Stimulated activated naive CD8-positive, alpha-beta T cell treated with anti-CD3 and anti-CD28 coated beads, Interleukin-15, Interleukin-2, amounts not matched to agents 100 ng/mL and 50 ng/mL, for 24 hours (primary cell): ENCODE results near the gene MICB.
"Not testable (repeated sequence)": the region's sequence is repeated elsewhere in the genome, so short reads cannot be mapped to it uniquely, and the experiment has no call there.

ENCODE experiments used
- H3K27ac Mint-ChIP-seq: one replicate; pipeline ENCODE4 v1.8.0; 2021; ENCODE audit warnings: mild to moderate bottlenecking, mixed read lengths
- H3K27me3 Mint-ChIP-seq: one replicate; pipeline ENCODE4 v1.8.0; 2021; ENCODE audit warnings: mixed read lengths
- H3K36me3 Mint-ChIP-seq: one replicate; pipeline ENCODE4 v1.8.0; 2021; ENCODE audit warnings: low read depth, mixed read lengths
- H3K4me1 Mint-ChIP-seq: one replicate; pipeline ENCODE4 v1.8.0; 2021; ENCODE audit warnings: low read depth, mixed read lengths
- H3K4me3 Mint-ChIP-seq: one replicate; pipeline ENCODE4 v1.8.0; 2021; ENCODE audit warnings: mild to moderate bottlenecking, mixed read lengths
- H3K9me3 Mint-ChIP-seq: one replicate; pipeline ENCODE4 v1.8.0; 2021; ENCODE audit warnings: mixed read lengths

Gene MICB

GRCh38 chr6:31497531-31498476 lies at the start of gene MICB:
Gene MICB (plus strand): TSS chr6:31498145. CDS start chr6:31498194, 49 bp downstream.
- Mint-ChIP-seq H3K27me3 (no peaks in the 10 kb centered on the region), H3K4me1 (peaks cover 62% of the 10 kb centered on the region), H3K36me3 (no peaks in the 10 kb centered on the region), H3K4me3 (peak within 1 kb of the TSS; percentile 89), H3K9me3 (no peaks in the 10 kb centered on the region), H3K27ac (peak within 1 kb of the TSS; percentile 83)

- H3K27me3 Mint-ChIP-seq, result peaks cover 14% of the 10 kb centered on the region
- no peaks in the 10 kb centered on the region for H3K4me1 Mint-ChIP-seq
- peaks cover 16% of the 10 kb centered on the region for H3K9me3 Mint-ChIP-seq
- peaks cover 4% of the 10 kb centered on the region for H3K36me3 Mint-ChIP-seq
- no peak overlapping the region for H3K4me3 Mint-ChIP-seq
- no peak overlapping the region for H3K27ac Mint-ChIP-seq
These were observed 47.2 kb upstream of the MICB start for GRCh38 chr6:31450751-31451150.

GRCh38 chr6:31452859-31453258 lies 45.1 kb upstream of the MICB start:
- no peak overlapping the region for H3K4me3 Mint-ChIP-seq
- no peaks in the 10 kb centered on the region for H3K4me1 Mint-ChIP-seq
- peaks cover 16% of the 10 kb centered on the region for H3K9me3 Mint-ChIP-seq
- no peak overlapping the region for H3K27ac Mint-ChIP-seq
- peaks cover 14% of the 10 kb centered on the region for H3K27me3 Mint-ChIP-seq
- H3K36me3 Mint-ChIP-seq, result peaks cover 4% of the 10 kb centered on the region

- Mint-ChIP-seq H3K27me3 (peaks cover 14% of the 10 kb centered on the region), H3K9me3 (peaks cover 16% of the 10 kb centered on the region), H3K4me3 (no peak overlapping the region), H3K36me3 (peaks cover 4% of the 10 kb centered on the region), H3K27ac (no peak overlapping the region), H3K4me1 (no peaks in the 10 kb centered on the region)
These were observed 44.7 kb upstream of the MICB start for GRCh38 chr6:31453259-31453658.

- H3K27ac Mint-ChIP-seq, H3K9me3 Mint-ChIP-seq, H3K27me3 Mint-ChIP-seq, H3K4me3 Mint-ChIP-seq: not testable (repeated sequence)
- peaks cover 19% of the 10 kb centered on the region for H3K36me3 Mint-ChIP-seq
- H3K4me1 Mint-ChIP-seq, result peaks cover 25% of the 10 kb centered on the region
These were observed 38.1 kb upstream of the MICB start for GRCh38 chr6:31459864-31460263.

GRCh38 chr6:31460361-31461025 lies 37.5 kb upstream of the MICB start:
- Mint-ChIP-seq H3K27ac (no peak overlapping the region), H3K9me3 (no peaks in the 10 kb centered on the region), H3K4me3 (no peak overlapping the region), H3K36me3 (peaks cover 25% of the 10 kb centered on the region), H3K27me3 (no peaks in the 10 kb centered on the region), H3K4me1 (peaks cover 31% of the 10 kb centered on the region)

- Mint-ChIP-seq H3K4me3 (peak overlapping the region; percentile 98), H3K4me1 (peaks cover 49% of the 10 kb centered on the region), H3K36me3 (peaks cover 26% of the 10 kb centered on the region), H3K27me3 (no peaks in the 10 kb centered on the region), H3K9me3 (no peaks in the 10 kb centered on the region), H3K27ac (peak overlapping the region; percentile 95)
These were observed 35.6 kb upstream of the MICB start for GRCh38 chr6:31462026-31462963.

- H3K4me3 Mint-ChIP-seq, result peak overlapping the region; percentile 98
- no peaks in the 10 kb centered on the region for H3K9me3 Mint-ChIP-seq
- H3K27me3 Mint-ChIP-seq, result no peaks in the 10 kb centered on the region
- H3K27ac Mint-ChIP-seq, result peak overlapping the region; percentile 95
- H3K4me1 Mint-ChIP-seq, result peaks cover 57% of the 10 kb centered on the region
- peaks cover 26% of the 10 kb centered on the region for H3K36me3 Mint-ChIP-seq
These were observed 34.7 kb upstream of the MICB start for GRCh38 chr6:31462964-31463870.

- H3K36me3 Mint-ChIP-seq, result peaks cover 26% of the 10 kb centered on the region
These were observed 33.4 kb upstream of the MICB start for GRCh38 chr6:31464252-31465184.

GRCh38 chr6:31465185-31465536 lies 32.8 kb upstream of the MICB start:
- Mint-ChIP-seq H3K9me3 (no peaks in the 10 kb centered on the region), H3K4me3 (peak overlapping the region; percentile 98), H3K36me3 (peaks cover 26% of the 10 kb centered on the region), H3K27ac (peak overlapping the region; percentile 82), H3K4me1 (peaks cover 69% of the 10 kb centered on the region), H3K27me3 (no peaks in the 10 kb centered on the region)

More at GRCh38 chr6:31464252-31465184, 33.4 kb upstream of the MICB start:
- H3K27me3 Mint-ChIP-seq, result no peaks in the 10 kb centered on the region
- H3K4me3 Mint-ChIP-seq, result peak overlapping the region; percentile 98
- peak overlapping the region; percentile 95 for H3K27ac Mint-ChIP-seq
- no peaks in the 10 kb centered on the region for H3K9me3 Mint-ChIP-seq
- peaks cover 62% of the 10 kb centered on the region for H3K4me1 Mint-ChIP-seq

GRCh38 chr6:31465718-31466117 lies 32.2 kb upstream of the MICB start:
- Mint-ChIP-seq H3K36me3 (peaks cover 26% of the 10 kb centered on the region), H3K27me3 (no peaks in the 10 kb centered on the region), H3K9me3 (no peaks in the 10 kb centered on the region), H3K27ac (no peak overlapping the region), H3K4me1 (peaks cover 74% of the 10 kb centered on the region), H3K4me3 (peak overlapping the region; percentile 98)

- H3K27me3 Mint-ChIP-seq, result no peaks in the 10 kb centered on the region
- H3K9me3 Mint-ChIP-seq, result no peaks in the 10 kb centered on the region
- H3K4me3 Mint-ChIP-seq, result no peak overlapping the region
- H3K36me3 Mint-ChIP-seq, result peaks cover 31% of the 10 kb centered on the region
- peaks cover 82% of the 10 kb centered on the region for H3K4me1 Mint-ChIP-seq
- no peak overlapping the region for H3K27ac Mint-ChIP-seq
These were observed 31.5 kb upstream of the MICB start for GRCh38 chr6:31466466-31466865.

GRCh38 chr6:31467151-31467550 lies 30.8 kb upstream of the MICB start:
- Mint-ChIP-seq H3K27ac (no peak overlapping the region), H3K27me3 (no peaks in the 10 kb centered on the region), H3K9me3 (no peaks in the 10 kb centered on the region), H3K4me3 (no peak overlapping the region), H3K4me1 (peaks cover 85% of the 10 kb centered on the region), H3K36me3 (peaks cover 34% of the 10 kb centered on the region)
